Renal cortical epithelial cell (primary cell): Measurements from ENCODE around the gene CAMK4. TPM values are rescaled to one million over a fixed set of nuclear protein-coding genes. Genes with fewer than 3 reads are reported as not detected.
"Not testable (repeated sequence)": the region's sequence is repeated elsewhere in the genome, so short reads cannot be mapped to it uniquely, and the experiment has no call there.

Source experiments
- DNase-seq: peaks from one replicate; pipeline ENCODE4 v3.0.0-alpha.2; 2011; ENCODE audit warnings: low read depth
- total RNA-seq: library from RNA; depleted of rRNA; stranded (reverse); fragments of >200 nt; gene quantifications from 2 replicates; pipeline ENCODE4 v1.2.3, GENCODE V29; 2014

Gene CAMK4
- total RNA-seq, 1 donor from 2014 or later, result 0.20 TPM

- DNase-seq, result no peak
Measured at GRCh38 chr5:111256128-111256527, 31.9 kb downstream of the CAMK4 start.

- not testable (repeated sequence) for DNase-seq
Measured at GRCh38 chr5:111257610-111258009, 33.4 kb downstream of the CAMK4 start.

GRCh38 chr5:111259636-111260035, 35.5 kb downstream of the CAMK4 start:
- peak; percentile 77 for DNase-seq

GRCh38 chr5:111261610-111262009, 37.4 kb downstream of the CAMK4 start:
- DNase-seq, result peak; percentile 62

- no peak for DNase-seq
Measured at GRCh38 chr5:111262153-111262552, 38.0 kb downstream of the CAMK4 start.

- no peak for DNase-seq
Measured at GRCh38 chr5:111262815-111263214, 38.6 kb downstream of the CAMK4 start.

- peak; percentile 6 for DNase-seq
Measured at GRCh38 chr5:111266491-111266890, 42.3 kb downstream of the CAMK4 start.

- no peak for DNase-seq
Measured at GRCh38 chr5:111268300-111268699, 44.1 kb downstream of the CAMK4 start.

GRCh38 chr5:111271885-111272284, 47.7 kb downstream of the CAMK4 start:
- no peak for DNase-seq

- no peak for DNase-seq
Measured at GRCh38 chr5:111277061-111277460, 52.9 kb downstream of the CAMK4 start.

GRCh38 chr5:111278858-111279504, 54.8 kb downstream of the CAMK4 start:
- peak; percentile 34 for DNase-seq

- DNase-seq, result no peak
Measured at GRCh38 chr5:111280282-111280951, 56.2 kb downstream of the CAMK4 start.

GRCh38 chr5:111282798-111283197, 58.6 kb downstream of the CAMK4 start:
- no peak for DNase-seq

GRCh38 chr5:111284825-111285224, 60.6 kb downstream of the CAMK4 start:
- DNase-seq, result no peak

- no peak for DNase-seq
Measured at GRCh38 chr5:111294551-111294950, 70.4 kb downstream of the CAMK4 start.

GRCh38 chr5:111295649-111296048, 71.5 kb downstream of the CAMK4 start:
- no peak for DNase-seq

GRCh38 chr5:111296570-111296969, 72.4 kb downstream of the CAMK4 start:
- no peak for DNase-seq

- DNase-seq, result peak; percentile 6
Measured at GRCh38 chr5:111299067-111299481, 74.9 kb downstream of the CAMK4 start.

GRCh38 chr5:111299831-111300432, 75.7 kb downstream of the CAMK4 start:
- no peak for DNase-seq

GRCh38 chr5:111301264-111301663, 77.1 kb downstream of the CAMK4 start:
- no peak for DNase-seq

GRCh38 chr5:111302043-111302442, 77.9 kb downstream of the CAMK4 start:
- DNase-seq, result not testable (repeated sequence)

GRCh38 chr5:111308951-111309350, 84.8 kb downstream of the CAMK4 start:
- peak; percentile 17 for DNase-seq

- DNase-seq, result peak; percentile 9
Measured at GRCh38 chr5:111309384-111309783, 85.2 kb downstream of the CAMK4 start.
